T-helper 2 cell (primary cell): Measurements from ENCODE around the gene EIF4E1B.
A peak's percentile ranks its signal among the peaks of the same experiment; 100 is the strongest.

Experiments
- DNase-seq, 5 experiments: peaks; one replicate each; pipeline versions ENCODE4 v3.0.0 to v3.0.0-alpha.2; 2012 to 2022

The EIF4E1B gene

GRCh38 chr5:176628406-176629228 is 1.9 kb upstream of the EIF4E1B start:
- no peak for DNase-seq

GRCh38 chr5:176629317-176629852 is 1.1 kb upstream of the EIF4E1B start:
- no peak for DNase-seq

GRCh38 chr5:176630681-176631222 is 277 bp downstream of the EIF4E1B start:
- DNase-seq: no peak

- no peak for DNase-seq
Measured at GRCh38 chr5:176631383-176632200, 1.1 kb downstream of the EIF4E1B start.

GRCh38 chr5:176632745-176633144 is 2.3 kb downstream of the EIF4E1B start:
- no peak for DNase-seq

GRCh38 chr5:176633598-176633997 is 3.1 kb downstream of the EIF4E1B start:
- DNase-seq: no peak

GRCh38 chr5:176636426-176636825 is 6.0 kb downstream of the EIF4E1B start:
- DNase-seq: no peak

GRCh38 chr5:176637556-176637955 is 7.1 kb downstream of the EIF4E1B start:
- no peak for DNase-seq

- DNase-seq: no peak
Measured at GRCh38 chr5:176638437-176638836, 8.0 kb downstream of the EIF4E1B start.

- DNase-seq: no peak
Measured at GRCh38 chr5:176639208-176639607, 8.7 kb downstream of the EIF4E1B start.

GRCh38 chr5:176639981-176640380 is 9.5 kb downstream of the EIF4E1B start:
- DNase-seq: no peak

GRCh38 chr5:176640616-176641015 is 10.1 kb downstream of the EIF4E1B start:
- DNase-seq: no peak

GRCh38 chr5:176642675-176643490 is 12.4 kb downstream of the EIF4E1B start:
- DNase-seq: no peak

GRCh38 chr5:176643491-176644219 is 13.2 kb downstream of the EIF4E1B start:
- DNase-seq: no peak

GRCh38 chr5:176644294-176644693 is 13.8 kb downstream of the EIF4E1B start:
- DNase-seq: no peak

- DNase-seq: no peak
Measured at GRCh38 chr5:176644878-176645670, 14.6 kb downstream of the EIF4E1B start.

- DNase-seq: no peak
Measured at GRCh38 chr5:176646049-176646706, 15.7 kb downstream of the EIF4E1B start.

GRCh38 chr5:176646707-176647029 is 16.2 kb downstream of the EIF4E1B start:
- no peak for DNase-seq

GRCh38 chr5:176647030-176647842 is 16.8 kb downstream of the EIF4E1B start, which contains the start of gene TSPAN17:
Gene TSPAN17 (plus strand): TSS chr5:176647484. CDS start chr5:176647616, 132 bp downstream.
- peak; percentile 96 to 99 (median 98) for DNase-seq
